Fibroblast of skin of back (primary cell): ENCODE measurements around the gene L1TD1.
"Not testable (repeated sequence)": the region's sequence is repeated elsewhere in the genome, so short reads cannot be mapped to it uniquely, and the experiment has no call there.

Source experiments
- DNase-seq: peaks from one replicate; pipeline ENCODE4 v3.0.0-alpha.2; 2013

Gene L1TD1

GRCh38 chr1:62207187-62207586 lies 12.5 kb downstream of the L1TD1 start:
- DNase-seq: no peak

GRCh38 chr1:62208087-62208486 lies 13.4 kb downstream of the L1TD1 start:
- DNase-seq: no peak

- DNase-seq: no peak
Measured at GRCh38 chr1:62208970-62209369, 14.3 kb downstream of the L1TD1 start.

GRCh38 chr1:62209931-62210595 lies 15.4 kb downstream of the L1TD1 start:
- DNase-seq: no peak

GRCh38 chr1:62210960-62211359 lies 16.3 kb downstream of the L1TD1 start:
- no peak for DNase-seq

- DNase-seq: no peak
Measured at GRCh38 chr1:62212411-62212810, 17.8 kb downstream of the L1TD1 start.

- DNase-seq: no peak
Measured at GRCh38 chr1:62213075-62213914, 18.6 kb downstream of the L1TD1 start.

- DNase-seq: no peak
Measured at GRCh38 chr1:62218604-62219003, 24.0 kb downstream of the L1TD1 start.

- not testable (repeated sequence) for DNase-seq
Measured at GRCh38 chr1:62220456-62220855, 25.8 kb downstream of the L1TD1 start.

- no peak for DNase-seq
Measured at GRCh38 chr1:62221171-62221570, 26.5 kb downstream of the L1TD1 start.

GRCh38 chr1:62222321-62222720 lies 27.7 kb downstream of the L1TD1 start:
- no peak for DNase-seq

- no peak for DNase-seq
Measured at GRCh38 chr1:62224182-62224581, 29.5 kb downstream of the L1TD1 start.

- no peak for DNase-seq
Measured at GRCh38 chr1:62227496-62227895, 32.8 kb downstream of the L1TD1 start.

- no peak for DNase-seq
Measured at GRCh38 chr1:62228136-62228882, 33.7 kb downstream of the L1TD1 start.

GRCh38 chr1:62228883-62229187 lies 34.2 kb downstream of the L1TD1 start:
- no peak for DNase-seq

- DNase-seq: no peak
Measured at GRCh38 chr1:62229468-62229867, 34.8 kb downstream of the L1TD1 start.

- DNase-seq: no peak
Measured at GRCh38 chr1:62229932-62230331, 35.3 kb downstream of the L1TD1 start.

GRCh38 chr1:62230718-62231117 lies 36.1 kb downstream of the L1TD1 start:
- peak; percentile 60 for DNase-seq

- no peak for DNase-seq
Measured at GRCh38 chr1:62232871-62233278, 38.2 kb downstream of the L1TD1 start.

- no peak for DNase-seq
Measured at GRCh38 chr1:62233926-62234450, 39.3 kb downstream of the L1TD1 start.

GRCh38 chr1:62234688-62235087 lies 40.0 kb downstream of the L1TD1 start:
- no peak for DNase-seq

GRCh38 chr1:62235576-62235975 lies 40.9 kb downstream of the L1TD1 start:
- DNase-seq: no peak

- no peak for DNase-seq
Measured at GRCh38 chr1:62237361-62237760, 42.7 kb downstream of the L1TD1 start.
